MM.1S (cell line): ENCODE data around the gene TTC28.

Experiments used
- DNase-seq: peaks from one replicate; pipeline ENCODE4 v3.0.0-alpha.2; 2015
- H2AFZ ChIP-seq: fragments of 300-600 bp; sonication (generic); 2 replicates; pipeline ENCODE4 v1.6.0; 2016; ENCODE audit warnings: antibody characterized with exemption, low read length
- H3F3A ChIP-seq: fragments of 300-600 bp; sonication (generic); 2 replicates; pipeline ENCODE4 v1.6.1; 2016; ENCODE audit warnings: mild to moderate bottlenecking, antibody characterized with exemption, low read length, moderate library complexity, mixed read lengths; ENCODE audit not compliant: insufficient read depth
- H3K27ac ChIP-seq: fragments of 300-600 bp; sonication (generic); 2 replicates; pipeline ENCODE4 v1.5.1; 2016; ENCODE audit warnings: mild to moderate bottlenecking, low read length
- H3K27me3 ChIP-seq: fragments of 300-600 bp; sonication (generic); replicated peaks from 2 replicates; pipeline ENCODE4 v1.6.0; 2016; ENCODE audit warnings: low read length; ENCODE audit not compliant: insufficient read depth
- H3K36me3 ChIP-seq: fragments of 300-600 bp; sonication (generic); replicated peaks from 2 replicates; pipeline ENCODE4 v1.6.1; 2016; ENCODE audit warnings: mild to moderate bottlenecking, low read length, mixed read lengths; ENCODE audit not compliant: insufficient read depth
- H3K4me1 ChIP-seq: fragments of 300-600 bp; sonication (generic); 2 replicates; pipeline ENCODE4 v1.6.1; 2016; ENCODE audit warnings: low read length, mixed read lengths
- H3K4me2 ChIP-seq: fragments of 300-600 bp; sonication (generic); 2 replicates; pipeline ENCODE4 v1.6.0; 2016; ENCODE audit warnings: low read depth, low read length
- H3K4me3 ChIP-seq: fragments of 300-600 bp; sonication (generic); 2 replicates; pipeline ENCODE4 v1.5.1; 2016; ENCODE audit warnings: low read length, mixed read lengths
- H3K79me2 ChIP-seq: fragments of 300-600 bp; sonication (generic); 2 replicates; pipeline ENCODE4 v1.6.1; 2016; ENCODE audit warnings: mixed run types, low read length, mixed read lengths
- H3K9ac ChIP-seq: fragments of 300-600 bp; sonication (generic); 2 replicates; pipeline ENCODE4 v1.6.1; 2016; ENCODE audit warnings: low read length, mixed read lengths
- H3K9me2 ChIP-seq: fragments of 300-600 bp; sonication (generic); replicated peaks from 2 replicates; pipeline ENCODE4 v1.6.1; 2016; ENCODE audit warnings: mild to moderate bottlenecking, low read length, mixed read lengths; ENCODE audit not compliant: insufficient read depth
- H3K9me3 ChIP-seq: fragments of 300-600 bp; sonication (generic); replicated peaks from 2 replicates; pipeline ENCODE4 v1.6.1; 2016; ENCODE audit warnings: mild to moderate bottlenecking, low read length, mixed read lengths; ENCODE audit not compliant: insufficient read depth
- H4K20me1 ChIP-seq: fragments of 300-600 bp; sonication (generic); 2 replicates; pipeline ENCODE4 v1.6.1; 2016; ENCODE audit warnings: mild to moderate bottlenecking, low read length, moderate library complexity, mixed read lengths; ENCODE audit not compliant: insufficient read depth
- CTCF ChIP-seq: fragments of 300-600 bp; sonication (generic); IDR thresholded peaks from 2 replicates; pipeline ENCODE4 v1.5.1; 2016; ENCODE audit warnings: antibody characterized with exemption, low read length, mixed read lengths
- EZH2 ChIP-seq: fragments of 300-600 bp; sonication (generic); optimal IDR thresholded peaks from 2 replicates; pipeline ENCODE3; 2017; ENCODE audit warnings: low read depth, mild to moderate bottlenecking, antibody characterized with exemption, low read length, mixed read lengths
- EZH2phosphoT487 ChIP-seq: fragments of 300-600 bp; sonication (generic); IDR thresholded peaks from 2 replicates; pipeline ENCODE4 v1.6.1; 2018; ENCODE audit warnings: antibody characterized with exemption, low read length

The TTC28 gene

GRCh38 chr22:28341001-28341400, 338.6 kb downstream of the TTC28 start:
- Histone ChIP-seq H3K4me2 (no peak overlapping the region), H2AFZ (no peak overlapping the region), H3K27me3 (no peaks in the 10 kb centered on the region), H3K9ac (no peak overlapping the region), H3K9me2 (no peaks in the 10 kb centered on the region), H3K36me3 (no peaks in the 10 kb centered on the region), H3K79me2 (no peaks in the 10 kb centered on the region), H3K4me3 (no peak overlapping the region), H3K9me3 (no peaks in the 10 kb centered on the region), H3K27ac (no peak overlapping the region), H3F3A (no peaks in the 10 kb centered on the region), H4K20me1 (no peaks in the 10 kb centered on the region), H3K4me1 (no peaks in the 10 kb centered on the region)
- no peak for TF ChIP-seq EZH2
- TF ChIP-seq EZH2phosphoT487 = no peak
- TF ChIP-seq CTCF = no peak
- DNase-seq = no peak

GRCh38 chr22:28333088-28333487, 346.6 kb downstream of the TTC28 start:
- Histone ChIP-seq H4K20me1 (no peaks in the 10 kb centered on the region), H3K27me3 (no peaks in the 10 kb centered on the region), H2AFZ (no peak overlapping the region), H3K27ac (no peak overlapping the region), H3K9me2 (no peaks in the 10 kb centered on the region), H3K4me2 (no peak overlapping the region), H3K79me2 (no peaks in the 10 kb centered on the region), H3K4me1 (no peaks in the 10 kb centered on the region), H3K9me3 (no peaks in the 10 kb centered on the region), H3K4me3 (no peak overlapping the region), H3K36me3 (no peaks in the 10 kb centered on the region), H3K9ac (no peak overlapping the region), H3F3A (no peaks in the 10 kb centered on the region)
- DNase-seq = no peak
- TF ChIP-seq EZH2 = no peak

- Histone ChIP-seq H3K4me1 (no peaks in the 10 kb centered on the region), H3F3A (no peaks in the 10 kb centered on the region), H3K9ac (no peak overlapping the region), H3K4me3 (no peak overlapping the region), H3K79me2 (no peaks in the 10 kb centered on the region), H3K4me2 (no peak overlapping the region), H3K9me3 (no peaks in the 10 kb centered on the region), H3K9me2 (no peaks in the 10 kb centered on the region), H4K20me1 (no peaks in the 10 kb centered on the region), H2AFZ (no peak overlapping the region), H3K27me3 (no peaks in the 10 kb centered on the region), H3K27ac (no peak overlapping the region), H3K36me3 (no peaks in the 10 kb centered on the region)
- no peak for DNase-seq
- TF ChIP-seq EZH2phosphoT487 (no peak), CTCF (no peak), EZH2 (no peak)
Measured at GRCh38 chr22:28332410-28332809, 347.2 kb downstream of the TTC28 start.

- Histone ChIP-seq H3K4me1 (no peaks in the 10 kb centered on the region), H3K27me3 (no peaks in the 10 kb centered on the region), H2AFZ (no peak overlapping the region), H3K9ac (no peak overlapping the region), H3K9me3 (no peaks in the 10 kb centered on the region), H3K27ac (no peak overlapping the region), H3K4me2 (no peak overlapping the region), H3K4me3 (no peak overlapping the region), H3K9me2 (no peaks in the 10 kb centered on the region), H4K20me1 (no peaks in the 10 kb centered on the region), H3K79me2 (no peaks in the 10 kb centered on the region), H3K36me3 (no peaks in the 10 kb centered on the region), H3F3A (no peaks in the 10 kb centered on the region)
- DNase-seq = no peak
- TF ChIP-seq EZH2 = no peak
Measured at GRCh38 chr22:28331695-28332094, 347.9 kb downstream of the TTC28 start.
